Prostate gland (tissue), 2 donors: Measurements from ENCODE around the gene SLC3A2. TPM values are rescaled to one million over a fixed set of nuclear protein-coding genes. Genes with fewer than 3 reads are reported as not detected.

Experiments used
- DNase-seq: peaks from one replicate; pipeline ENCODE4 v3.0.0-alpha.2; 2019; ENCODE audit warnings: low spot score
- H3K27ac ChIP-seq, 2 donors: fragments of 200-600 bp; sonication (generic); 2 replicates each; pipeline ENCODE4 v1.5.1; 2017 to 2019
- H3K27me3 ChIP-seq: fragments of 200-600 bp; sonication (generic); replicated peaks from 2 replicates; pipeline ENCODE4 v1.5.1; 2019; ENCODE audit not compliant: insufficient read depth
- H3K36me3 ChIP-seq, 2 donors: fragments of 200-600 bp; sonication (generic); 1 replicate in 1 of 2; 2 replicates in 1 of 2; pipeline versions ENCODE4 v1.5.1 to v1.8.1; 2017 to 2019
- H3K4me1 ChIP-seq: fragments of 200-600 bp; sonication (generic); replicated peaks from 2 replicates; pipeline ENCODE4 v1.5.1; 2019
- H3K4me3 ChIP-seq, 2 donors: fragments of 200-600 bp; sonication (generic); 2 replicates each; pipeline ENCODE4 v1.5.1; 2017 to 2019
- H3K9me3 ChIP-seq: fragments of 200-600 bp; sonication (generic); 2 replicates; pipeline ENCODE4 v1.5.1; 2017
- POLR2A ChIP-seq: fragments of 450-650 bp; IDR thresholded peaks from one replicate; pipeline ENCODE4 v1.6.1; 2016; ENCODE audit warnings: antibody characterized with exemption, mild to moderate bottlenecking
- POLR2AphosphoS5 ChIP-seq: sonication (generic); formaldehyde crosslinking; IDR thresholded peaks from one replicate; pipeline ENCODE4 v1.6.1; 2017; ENCODE audit warnings: antibody characterized with exemption
- WGBS: methylation state at CpG from one replicate; pipeline ENCODE4 v1.1.5; 2018; 5-methylcytosine and 5-hydroxymethylcytosine counted together
- intact Hi-C: fragments of 100-400 bp; cut with DNase I; formaldehyde crosslinking; loops from one replicate; pipeline ENCODE4 v1.14.2; 2022
- total RNA-seq, 2 donors: library from RNA; depleted of rRNA; stranded (reverse); fragments of >200 nt; gene quantifications; one replicate each; pipeline ENCODE4 v1.1.0, GENCODE V29; 2016
- TF ChIP-seq, protein P1 (sequence below), 4 experiments: fragments of 200-600 bp in 2 of 4; fragments of 450-650 bp in 2 of 4; sonication (generic) in 2 of 4; IDR thresholded peaks; 1 replicate in 3 of 4; 2 replicates in 1 of 4; pipeline ENCODE4 v1.5.1; 2016 to 2019; ENCODE audit warnings: antibody characterized with exemption in 4 of 4, mild to moderate bottlenecking in 2 of 4, moderate library complexity in 2 of 4

SLC3A2 gene
- total RNA-seq, 2 donors from 2014 or later, result 158 to 235 TPM

DNA sequence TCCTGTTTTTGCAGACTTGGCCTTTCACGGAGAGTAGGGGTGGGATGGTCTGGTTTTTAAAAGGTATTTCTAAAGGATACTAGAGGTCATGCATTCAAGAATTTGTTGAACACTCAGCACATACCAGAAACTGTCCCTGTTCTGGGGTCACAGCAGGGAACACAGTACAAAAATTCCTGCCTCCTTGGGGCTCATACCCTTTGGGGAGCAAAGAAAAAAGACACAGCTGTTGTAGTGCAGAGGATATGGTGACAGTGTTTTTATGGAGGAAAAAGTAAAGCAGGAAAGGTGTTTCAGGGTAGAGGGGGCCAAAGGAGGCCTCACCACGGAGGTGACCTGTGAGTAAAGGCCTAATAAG, 8.4 kb downstream of the SLC3A2 start:
- Histone ChIP-seq H3K4me1 (peaks cover 2% of the 10 kb centered on the region), H3K36me3 (peaks cover 20 to 42% of the 10 kb centered on the region in 2 donors), H3K27me3 (no peaks in the 10 kb centered on the region), H3K4me3 (no peak overlapping the region), H3K27ac (no peak overlapping the region), H3K9me3 (no peaks in the 10 kb centered on the region)
- TF ChIP-seq POLR2A (no peak), POLR2AphosphoS5 (no peak)
- TF ChIP-seq, protein P1, sequence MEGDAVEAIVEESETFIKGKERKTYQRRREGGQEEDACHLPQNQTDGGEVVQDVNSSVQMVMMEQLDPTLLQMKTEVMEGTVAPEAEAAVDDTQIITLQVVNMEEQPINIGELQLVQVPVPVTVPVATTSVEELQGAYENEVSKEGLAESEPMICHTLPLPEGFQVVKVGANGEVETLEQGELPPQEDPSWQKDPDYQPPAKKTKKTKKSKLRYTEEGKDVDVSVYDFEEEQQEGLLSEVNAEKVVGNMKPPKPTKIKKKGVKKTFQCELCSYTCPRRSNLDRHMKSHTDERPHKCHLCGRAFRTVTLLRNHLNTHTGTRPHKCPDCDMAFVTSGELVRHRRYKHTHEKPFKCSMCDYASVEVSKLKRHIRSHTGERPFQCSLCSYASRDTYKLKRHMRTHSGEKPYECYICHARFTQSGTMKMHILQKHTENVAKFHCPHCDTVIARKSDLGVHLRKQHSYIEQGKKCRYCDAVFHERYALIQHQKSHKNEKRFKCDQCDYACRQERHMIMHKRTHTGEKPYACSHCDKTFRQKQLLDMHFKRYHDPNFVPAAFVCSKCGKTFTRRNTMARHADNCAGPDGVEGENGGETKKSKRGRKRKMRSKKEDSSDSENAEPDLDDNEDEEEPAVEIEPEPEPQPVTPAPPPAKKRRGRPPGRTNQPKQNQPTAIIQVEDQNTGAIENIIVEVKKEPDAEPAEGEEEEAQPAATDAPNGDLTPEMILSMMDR (IDR thresholded peaks at IDR 0.05), result no peak
- intact Hi-C loops, result no loop called here
- WGBS, result 51% methylated on average over 2 of the region's 2 CpGs
- DNase-seq, result no peak

DNA sequence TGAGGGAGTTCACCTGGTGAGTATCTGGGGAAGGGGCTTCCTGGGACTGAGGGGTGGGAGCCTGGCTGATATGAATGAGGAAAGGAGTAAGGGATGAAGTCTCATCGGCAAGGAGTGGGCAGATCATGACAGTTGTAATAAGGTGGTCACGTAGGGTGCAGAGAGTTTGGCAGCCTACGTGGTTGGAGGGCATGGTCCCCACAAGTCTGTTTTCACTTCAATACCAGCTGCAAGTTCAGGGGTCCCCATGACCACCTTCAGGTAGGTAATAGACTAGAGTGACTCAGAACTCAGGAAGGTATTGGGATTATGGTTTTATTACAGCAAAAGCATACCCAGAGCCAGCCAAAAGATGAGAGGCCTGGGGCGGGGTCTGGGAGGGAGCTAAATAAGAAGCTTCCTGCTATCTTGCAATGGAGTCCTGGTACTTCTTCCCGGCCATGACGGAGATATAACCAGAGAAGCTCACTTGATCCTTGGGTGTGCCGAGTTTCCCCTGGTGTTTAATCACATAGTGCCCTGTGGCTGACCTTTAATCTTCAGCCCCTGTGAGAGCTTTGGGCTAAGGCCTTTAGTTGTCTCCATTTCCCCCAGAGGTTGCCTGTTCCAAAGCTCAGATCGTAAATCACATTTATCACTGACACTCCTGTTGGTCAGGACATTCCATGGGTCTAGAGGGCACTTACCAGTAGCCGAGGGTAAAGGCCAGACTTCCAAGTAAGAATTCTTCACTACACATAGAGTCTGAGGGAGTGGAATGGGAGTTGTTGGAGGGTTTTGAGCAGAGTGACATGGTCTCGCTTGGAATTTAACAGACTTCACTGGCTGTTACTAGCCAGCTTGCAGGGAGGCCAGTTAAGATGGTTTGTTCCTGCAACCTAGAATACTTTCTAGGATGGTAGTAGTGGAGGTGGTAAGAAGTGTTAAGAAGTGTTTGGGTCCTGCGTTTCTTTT, 9.1 kb downstream of the SLC3A2 start:
- no peak for TF ChIP-seq POLR2A
- TF ChIP-seq, protein P1 (IDR thresholded peaks at IDR 0.05), result no peak
- no peak overlapping the region for H3K4me3 ChIP-seq
- H3K27ac ChIP-seq, result no peak overlapping the region
- H3K27me3 ChIP-seq, result no peaks in the 10 kb centered on the region
- no peak for DNase-seq
- H3K9me3 ChIP-seq, result no peaks in the 10 kb centered on the region
- H3K4me1 ChIP-seq, result no peaks in the 10 kb centered on the region
- intact Hi-C loops, result no loop called here
- WGBS, result 62% methylated on average over 11 of the region's 11 CpGs
- peaks cover 20 to 38% of the 10 kb centered on the region in 2 donors for H3K36me3 ChIP-seq

DNA sequence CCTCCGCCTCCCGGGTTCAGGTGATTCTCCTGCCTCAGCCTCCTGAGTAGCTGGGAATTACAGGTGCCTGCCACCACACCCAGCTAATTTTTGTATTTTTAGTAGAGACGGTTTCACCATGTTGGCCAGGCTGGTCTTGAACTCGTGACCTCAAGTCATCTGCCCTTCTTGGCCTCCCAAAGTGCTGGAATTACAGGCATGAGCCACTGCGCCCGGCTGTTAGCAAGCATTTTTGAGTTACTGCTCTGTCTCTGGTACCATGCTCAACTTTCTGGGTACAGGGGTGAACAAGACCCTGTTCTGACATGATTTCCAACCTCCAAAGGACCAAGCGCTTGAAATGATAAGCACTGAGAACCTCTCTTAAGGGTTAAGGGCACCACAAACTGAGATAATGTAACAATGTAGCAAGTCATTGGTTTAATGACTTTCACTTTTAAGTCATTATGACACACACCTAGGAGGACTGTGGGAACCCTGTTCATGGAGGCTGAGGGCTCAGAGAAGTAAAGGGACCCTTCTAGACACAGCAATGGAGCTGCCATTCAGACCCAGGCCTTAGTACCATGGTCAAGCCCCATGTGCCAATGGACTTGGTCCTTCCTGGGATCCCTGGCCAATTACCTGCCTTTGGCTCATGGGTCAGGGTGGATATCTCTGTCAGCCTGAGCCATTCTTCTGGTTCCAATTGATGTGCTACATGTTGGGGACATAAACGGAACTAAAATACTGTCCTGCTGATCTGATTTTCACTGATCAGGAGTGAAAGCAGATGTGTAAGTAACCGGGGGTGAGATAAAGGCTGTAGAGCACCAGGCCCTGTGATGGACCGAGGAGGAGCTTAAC, 11.6 kb downstream of the SLC3A2 start:
- Histone ChIP-seq H3K27ac (no peak overlapping the region), H3K4me3 (no peak overlapping the region), H3K4me1 (no peaks in the 10 kb centered on the region), H3K27me3 (no peaks in the 10 kb centered on the region), H3K9me3 (no peaks in the 10 kb centered on the region), H3K36me3 (peaks cover 9 to 13% of the 10 kb centered on the region in 2 donors)
- no peak for DNase-seq
- WGBS, result 87% methylated on average over 10 of the region's 10 CpGs
- intact Hi-C loops, result no loop called here
- no peak for TF ChIP-seq POLR2A
- TF ChIP-seq, protein P1 (IDR thresholded peaks at IDR 0.05), result no peak
- TF ChIP-seq POLR2AphosphoS5, result no peak

DNA sequence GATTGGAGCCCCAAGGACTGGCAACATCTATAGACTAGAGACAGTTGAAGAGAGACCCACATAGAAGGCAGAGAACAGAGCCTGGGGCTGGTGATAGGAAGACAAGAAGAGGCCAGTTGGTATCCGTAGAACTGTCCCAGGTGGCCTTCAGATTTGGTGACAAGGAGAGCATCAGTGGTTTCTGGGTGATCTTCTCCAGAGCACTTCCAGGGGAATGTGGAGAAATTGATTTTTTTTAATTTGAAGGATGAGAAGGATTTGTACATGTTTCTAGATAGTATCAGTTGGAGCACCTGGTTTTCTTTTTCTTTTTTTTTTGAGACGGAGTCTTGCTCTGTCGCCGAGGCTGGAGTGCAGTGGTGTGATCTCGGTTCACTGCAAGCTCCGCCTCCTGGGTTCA, 14.8 kb downstream of the SLC3A2 start:
- no peaks in the 10 kb centered on the region for H3K9me3 ChIP-seq
- H3K4me1 ChIP-seq, result peaks cover 4% of the 10 kb centered on the region
- no peak for TF ChIP-seq POLR2A
- TF ChIP-seq POLR2AphosphoS5, result no peak
- TF ChIP-seq, protein P1 (IDR thresholded peaks at IDR 0.05), result no peak
- H3K4me3 ChIP-seq, result no peak overlapping the region
- no peak overlapping the region for H3K27ac ChIP-seq
- intact Hi-C loops, result no loop called here
- no peaks in the 10 kb centered on the region for H3K27me3 ChIP-seq
- DNase-seq, result no peak
- 70% methylated on average over 6 of the region's 6 CpGs for WGBS
- H3K36me3 ChIP-seq, result no peaks in the 10 kb centered on the region
